ENCODE results near the gene TRIP12.
"Not testable (repeated sequence)": the region's sequence is repeated elsewhere in the genome, so short reads cannot be mapped to it uniquely, and the experiment has no call there.

The TRIP12 gene

DNA sequence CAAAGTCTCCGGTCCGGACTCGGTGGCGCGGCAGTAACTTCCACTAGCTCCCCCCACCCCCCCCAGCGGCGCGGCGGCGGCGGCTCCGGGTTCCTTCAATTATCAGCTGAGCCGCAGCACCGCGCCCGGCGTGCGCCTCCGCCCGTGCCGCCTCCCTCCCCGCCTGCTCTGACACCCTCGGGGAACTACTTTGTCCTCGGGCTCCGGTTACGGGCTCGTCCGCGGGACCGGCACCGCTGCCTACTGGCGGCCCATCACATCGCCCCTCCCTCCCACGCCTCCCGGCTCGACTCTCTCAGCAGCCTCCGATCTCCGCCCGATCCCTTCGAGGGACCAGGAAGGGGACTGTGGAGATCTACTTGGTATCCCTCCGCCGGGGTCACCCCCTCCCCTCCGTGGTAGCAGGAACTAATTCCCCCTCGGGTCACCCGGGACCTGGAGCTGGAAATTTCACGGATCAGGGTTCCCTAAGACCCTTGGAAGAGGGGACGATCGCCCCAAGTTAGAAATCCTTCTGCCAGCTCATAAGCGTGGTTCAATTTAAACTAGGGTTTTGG is at the start of gene TRIP12:
Gene TRIP12, minus strand, starts transcription at position 118 of the 557 bp plus-strand sequence. CDS start 41,930 bp downstream, outside the sequence.
- peak; percentile 89 to 99 (median 98) for DNase-seq

- DNase-seq, result no peak
Observed at GRCh38 chr2:229971298-229971790, 49.5 kb upstream of the TRIP12 start.

GRCh38 chr2:229970406-229970805 is 48.6 kb upstream of the TRIP12 start:
- DNase-seq, result no peak

DNA sequence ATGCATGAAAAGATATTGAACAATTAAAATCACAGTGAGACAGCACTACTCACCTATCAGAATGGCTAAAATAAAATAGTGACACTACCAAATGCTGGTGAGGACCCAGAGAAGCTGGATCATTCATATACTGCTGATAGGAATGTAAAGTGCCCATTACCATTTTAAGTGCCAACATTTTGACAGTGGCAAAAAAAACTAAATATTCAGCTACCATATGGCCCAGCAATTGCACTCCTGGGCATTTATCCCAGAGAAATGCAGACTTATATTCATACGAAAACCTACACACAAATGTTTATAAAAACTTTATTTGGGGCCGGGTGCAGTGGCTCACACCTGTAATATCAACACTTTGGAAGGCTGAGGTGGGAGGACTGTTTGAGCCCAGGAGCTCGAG is 48.1 kb upstream of the TRIP12 start:
- no peak for DNase-seq

DNA sequence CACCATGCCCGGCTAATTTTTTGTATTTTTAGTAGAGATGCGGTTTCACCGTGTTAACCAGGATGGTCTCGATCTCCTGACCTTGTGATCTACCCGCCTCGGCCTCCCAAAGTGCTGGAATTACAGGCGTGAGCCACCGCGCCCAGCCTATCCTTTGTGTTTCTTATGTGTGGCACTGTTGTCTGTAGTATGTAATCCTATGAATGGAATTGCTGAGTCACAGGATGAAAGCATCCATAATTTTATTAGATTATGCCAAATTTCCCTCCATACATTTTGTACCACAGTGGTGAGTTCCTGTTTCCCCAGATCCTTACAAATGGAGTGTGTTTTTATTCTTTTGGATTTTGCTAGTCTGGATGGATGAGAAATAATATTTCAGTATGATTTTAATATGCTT is 41.8 kb upstream of the TRIP12 start:
- not testable (repeated sequence) for DNase-seq

- DNase-seq, result no peak
Observed at GRCh38 chr2:229956491-229956890, 34.7 kb upstream of the TRIP12 start.

DNA sequence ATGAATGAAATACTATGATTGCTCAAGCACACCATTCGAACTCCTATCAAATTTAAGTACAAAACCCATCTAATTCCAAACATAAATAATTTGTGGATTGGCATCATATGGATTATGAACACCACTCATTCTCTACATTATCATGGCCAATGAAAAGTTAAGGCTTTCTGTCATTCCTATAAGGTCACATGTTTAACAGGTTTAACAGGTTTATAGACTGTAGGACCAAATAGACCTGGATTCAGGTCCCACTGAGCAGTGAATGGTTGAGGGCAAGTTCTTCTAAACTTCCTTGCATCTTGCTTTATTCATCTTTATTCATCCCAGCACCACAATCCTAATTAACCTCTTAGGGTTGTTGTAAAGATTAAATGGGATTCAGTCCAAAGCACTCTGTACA is 33.9 kb upstream of the TRIP12 start:
- DNase-seq, result no peak

- no peak for DNase-seq
Observed at GRCh38 chr2:229952256-229952835, 30.5 kb upstream of the TRIP12 start.

DNA sequence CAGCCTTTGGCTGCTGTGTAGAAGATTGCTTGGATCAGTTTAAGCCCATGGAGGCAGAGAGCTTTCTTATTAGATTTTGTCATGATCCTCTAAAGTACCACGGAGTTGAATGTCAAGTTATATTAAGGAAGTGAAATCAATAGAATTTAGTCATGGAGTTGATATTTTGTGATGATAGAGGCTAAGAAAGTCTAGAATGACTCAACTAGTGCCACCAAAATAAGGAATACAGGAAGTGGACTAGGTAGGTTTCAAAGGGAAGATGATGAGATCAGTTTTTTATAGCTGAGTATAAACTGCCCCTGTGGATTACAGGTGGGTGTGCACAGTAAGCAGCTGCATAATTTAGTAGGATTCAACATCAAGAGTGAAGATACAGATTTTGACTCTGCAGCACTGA is 25.7 kb upstream of the TRIP12 start:
- no peak for DNase-seq

- no peak for DNase-seq
Observed at GRCh38 chr2:229945975-229946374, 24.2 kb upstream of the TRIP12 start.

GRCh38 chr2:229943770-229944449 is 22.1 kb upstream of the TRIP12 start:
- no peak for DNase-seq

GRCh38 chr2:229943171-229943570 is 21.4 kb upstream of the TRIP12 start:
- peak in 1 of 3 experiments; percentile 55 for DNase-seq

- no peak for DNase-seq
Observed at GRCh38 chr2:229942671-229943070, 20.9 kb upstream of the TRIP12 start.

GRCh38 chr2:229937537-229937936 is 15.7 kb upstream of the TRIP12 start:
- DNase-seq, result no peak

GRCh38 chr2:229931241-229931640 is 9.4 kb upstream of the TRIP12 start:
- peak in 2 of 3 experiments; percentile 35 to 81 for DNase-seq

- DNase-seq, result peak; percentile 28 to 76 (median 32)
Observed at GRCh38 chr2:229930656-229931055, 8.8 kb upstream of the TRIP12 start.

GRCh38 chr2:229927817-229928321 is 6.1 kb upstream of the TRIP12 start:
- DNase-seq, result peak in 1 of 3 experiments; percentile 6

- no peak for DNase-seq
Observed at GRCh38 chr2:229925201-229925600, 3.4 kb upstream of the TRIP12 start.

GRCh38 chr2:229924541-229924940 is 2.7 kb upstream of the TRIP12 start:
- DNase-seq, result not testable (repeated sequence)

DNA sequence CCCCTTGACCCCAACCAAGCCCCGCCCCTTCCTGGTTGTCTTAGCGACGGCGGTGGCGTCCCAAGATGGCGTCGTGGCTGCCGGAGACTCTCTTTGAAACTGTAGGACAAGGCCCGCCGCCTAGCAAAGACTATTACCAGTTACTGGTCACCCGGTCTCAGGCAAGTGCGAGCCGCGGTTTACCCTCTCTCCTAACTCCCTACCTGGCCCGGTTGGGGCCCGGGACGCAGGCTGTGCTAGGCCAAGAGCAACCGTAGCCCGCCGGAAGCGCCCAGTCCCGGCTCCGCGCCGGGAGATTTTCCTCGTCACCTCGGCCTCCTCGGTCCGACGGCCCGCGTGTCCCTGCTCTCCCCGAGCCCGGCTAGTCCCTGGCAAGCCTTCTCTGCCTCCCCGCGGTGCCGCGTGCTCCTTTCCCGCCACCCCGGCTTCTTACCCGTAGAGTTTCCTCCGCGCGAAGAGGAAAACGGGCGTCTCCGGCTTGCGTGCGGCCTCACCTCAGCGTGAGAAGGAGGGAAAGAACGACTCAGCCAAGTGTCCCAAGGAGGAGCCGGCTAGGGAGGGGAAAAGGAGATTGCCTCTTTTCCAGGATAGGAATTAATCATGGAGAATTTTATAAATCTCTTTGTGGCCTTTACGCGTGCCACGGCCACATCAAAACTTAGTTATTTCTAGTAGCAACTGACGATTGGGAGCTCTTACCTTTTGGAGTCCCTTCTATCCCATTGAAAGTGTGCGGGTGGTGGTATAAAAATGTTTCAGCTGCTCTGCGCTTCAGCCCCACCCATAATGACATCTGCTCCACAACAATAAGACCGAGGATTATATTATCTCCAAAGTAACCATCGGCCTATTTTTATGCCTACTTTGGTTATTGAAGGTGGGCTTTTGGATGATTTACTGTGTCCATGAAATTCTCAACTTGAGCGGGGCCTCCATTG is 909 bp upstream of the TRIP12 start, which contains the start of gene FBXO36:
Gene FBXO36, plus strand, starts transcription at position 55 of the 938 bp plus-strand sequence. Its CDS starts 11 bp downstream, at position 66.
- peak; percentile 89 to 99 (median 98) for DNase-seq

DNA sequence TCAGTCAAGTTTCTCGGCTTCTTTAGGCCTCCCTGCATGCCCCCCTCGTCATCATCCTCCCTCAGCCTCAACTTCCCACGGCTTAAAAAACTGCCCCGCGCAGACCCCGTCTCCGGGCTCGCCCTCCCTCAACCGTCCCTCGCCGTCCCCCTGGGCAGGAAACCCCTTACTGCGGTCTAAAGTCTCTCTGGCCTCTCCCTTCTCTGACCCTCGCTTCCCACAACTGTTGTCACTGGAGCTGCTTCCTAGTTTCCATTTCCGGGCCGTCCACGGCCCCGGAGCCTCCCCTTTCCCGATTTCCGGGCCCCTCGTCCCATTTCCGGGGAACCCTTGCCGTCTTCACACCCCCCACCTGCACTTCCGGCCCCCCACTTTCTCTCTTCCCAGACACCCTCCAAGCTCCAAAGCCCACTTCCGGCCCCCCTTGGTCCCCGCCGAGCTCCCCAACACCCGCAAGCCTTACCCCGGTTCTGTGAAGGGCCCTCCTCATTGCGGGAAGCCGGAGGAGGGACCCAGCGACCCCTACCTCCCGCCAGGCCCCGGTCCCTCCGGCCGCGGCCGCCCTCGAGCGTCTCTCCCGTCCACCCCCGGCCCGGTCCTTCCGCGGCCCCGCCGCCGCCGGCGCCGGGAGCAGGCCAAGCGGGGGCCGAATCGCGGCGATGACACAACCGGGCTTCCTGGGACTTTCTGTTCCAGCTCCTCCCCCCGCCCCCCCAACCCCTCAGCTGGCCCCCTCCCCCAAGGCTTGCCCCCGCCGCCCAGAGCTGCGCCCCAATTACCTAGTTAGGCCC is 513 bp downstream of the TRIP12 start:
- peak; percentile 33 to 82 (median 81) for DNase-seq
